GM10847 (cell line): ENCODE data around the gene PTPRZ1.

Experiments
- POLR2A ChIP-seq: IDR thresholded peaks from 2 replicates; pipeline ENCODE4 v1.6.1; 2011; ENCODE audit not compliant: insufficient read length; ENCODE audit errors: extremely low read depth

PTPRZ1 gene

GRCh38 chr7:122040147-122040546, 167.2 kb downstream of the PTPRZ1 start:
- TF ChIP-seq POLR2A, result no peak

GRCh38 chr7:122046402-122046801, 173.4 kb downstream of the PTPRZ1 start:
- no peak for TF ChIP-seq POLR2A

GRCh38 chr7:122054393-122054792, 181.4 kb downstream of the PTPRZ1 start:
- no peak for TF ChIP-seq POLR2A

GRCh38 chr7:122055073-122055472, 182.1 kb downstream of the PTPRZ1 start:
- no peak for TF ChIP-seq POLR2A

- no peak for TF ChIP-seq POLR2A
These were observed 184.0 kb downstream of the PTPRZ1 start for GRCh38 chr7:122056977-122057376.

- TF ChIP-seq POLR2A, result no peak
These were observed 186.6 kb downstream of the PTPRZ1 start for GRCh38 chr7:122059542-122059941.

- no peak for TF ChIP-seq POLR2A
These were observed 190.2 kb downstream of the PTPRZ1 start for GRCh38 chr7:122063146-122063545.

- TF ChIP-seq POLR2A, result no peak
These were observed 192.0 kb downstream of the PTPRZ1 start for GRCh38 chr7:122064971-122065370.

- no peak for TF ChIP-seq POLR2A
These were observed 194.1 kb downstream of the PTPRZ1 start for GRCh38 chr7:122067077-122067476.

GRCh38 chr7:122068046-122068445, 195.1 kb downstream of the PTPRZ1 start:
- TF ChIP-seq POLR2A, result no peak

GRCh38 chr7:122068999-122069398, 196.0 kb downstream of the PTPRZ1 start:
- no peak for TF ChIP-seq POLR2A

GRCh38 chr7:122070062-122070461, 197.1 kb downstream of the PTPRZ1 start:
- TF ChIP-seq POLR2A, result no peak

GRCh38 chr7:122070834-122071233, 197.9 kb downstream of the PTPRZ1 start:
- TF ChIP-seq POLR2A, result no peak

- TF ChIP-seq POLR2A, result no peak
These were observed 199.3 kb downstream of the PTPRZ1 start for GRCh38 chr7:122072272-122072671.

- no peak for TF ChIP-seq POLR2A
These were observed 200.1 kb downstream of the PTPRZ1 start for GRCh38 chr7:122072924-122073599.

GRCh38 chr7:122073635-122074034, 200.7 kb downstream of the PTPRZ1 start:
- no peak for TF ChIP-seq POLR2A

GRCh38 chr7:122082160-122082559, 209.2 kb downstream of the PTPRZ1 start:
- no peak for TF ChIP-seq POLR2A
